ENCODE measurements around the gene REXO1. TPM values are rescaled to one million over a fixed set of nuclear protein-coding genes. Genes with fewer than 3 reads are reported as not detected.

REXO1 gene
- total and polyA plus RNA-seq, 2 of the 13 experiments (the other 11 are each of a cell fraction or from before 2014, with no cell fraction given): 5.0 to 11.2 TPM

- TF ChIP-seq PRDM15 (CRISPR knock-in tag; IDR thresholded peaks at IDR 0.05) (0 out of 2 replicates have a peak, but pooled peaks have one; percentile 15), MAF1 (CRISPR knock-in tag; IDR thresholded peaks at IDR 0.05; ENCODE audit: borderline replicate concordance) (peak; percentile 64; the same call in 1 of the 2 replicates), ZNF350 (CRISPR knock-in tag; IDR thresholded peaks at IDR 0.05; ENCODE audit: borderline replicate concordance, low read depth) (peak; percentile 75; the same call in 1 of the 2 replicates), ZNF776 (CRISPR knock-in tag; IDR thresholded peaks at IDR 0.05) (peak; percentile 74; the same call in 1 of the 2 replicates), ZNF7 (CRISPR knock-in tag; IDR thresholded peaks at IDR 0.05) (no peak), KLF9 (CRISPR knock-in tag; IDR thresholded peaks at IDR 0.05; ENCODE audit: low read depth) (no peak), UBTF (CRISPR knock-in tag; IDR thresholded peaks at IDR 0.05) (peak; percentile 84), FOXK1 (CRISPR knock-in tag; IDR thresholded peaks at IDR 0.05; ENCODE audit: borderline replicate concordance, low read depth) (peak; percentile 78; the same call in 1 of the 2 replicates), MAZ (IDR thresholded peaks at IDR 0.05; ENCODE audit: borderline replicate concordance, low read depth, low read length) (no peak; the same call in 1 of the 2 replicates), MAZ (CRISPR knock-in tag; IDR thresholded peaks at IDR 0.05; ENCODE audit: low read depth) (peak; percentile 84), CTCF (CRISPR knock-in tag; IDR thresholded peaks at IDR 0.05) (peak; percentile 39), ONECUT2 (CRISPR knock-in tag; IDR thresholded peaks at IDR 0.05) (no peak), ZNF468 (CRISPR knock-in tag; IDR thresholded peaks at IDR 0.05) (0 out of 2 replicates have a peak, but pooled peaks have one; percentile 75), ZNF709 (CRISPR knock-in tag; IDR thresholded peaks at IDR 0.05) (peak; percentile 69; the same call in 1 of the 2 replicates), KDM5A (IDR thresholded peaks at IDR 0.05; ENCODE audit: borderline replicate concordance, low read length) (peak; percentile 46; the same call in 1 of the 2 replicates), THAP7 (CRISPR knock-in tag; IDR thresholded peaks at IDR 0.05) (peak; percentile 13; the same call in 1 of the 2 replicates), SP5 (CRISPR knock-in tag; IDR thresholded peaks at IDR 0.05; ENCODE audit: borderline replicate concordance, low read depth) (peak; percentile 76; the same call in 1 of the 2 replicates), TEAD3 (CRISPR knock-in tag; optimal IDR thresholded peaks at IDR 0.05; ENCODE audit: borderline replicate concordance) (peak; percentile 74), AHR (CRISPR knock-in tag; IDR thresholded peaks at IDR 0.05) (0 out of 2 replicates have a peak, but pooled peaks have one; percentile 82), CCDC6 (CRISPR knock-in tag; IDR thresholded peaks at IDR 0.05) (peak; percentile 91)
These were observed 27.6 kb upstream of the REXO1 start (continued) for GRCh38 chr19:1875646-1876495.

All from HepG2 (cell line).